Lower leg skin (tissue), 4 donors: Measurements from ENCODE around the gene UNC5A. TPM values are rescaled to one million over a fixed set of nuclear protein-coding genes. Genes with fewer than 3 reads are reported as not detected.

Source experiments
- DNase-seq, 2 donors: peaks; one replicate each; pipeline ENCODE4 v3.0.0-alpha.2; 2019; ENCODE audit warnings: low spot score in 2 of 2
- H3K4me3 ChIP-seq: fragments of 200-600 bp; sonication (generic); 2 replicates; pipeline ENCODE4 v1.5.1; 2017; ENCODE audit warnings: mild to moderate bottlenecking, low read depth; ENCODE audit not compliant: poor library complexity, severe bottlenecking
- POLR2A ChIP-seq, 2 donors: fragments of 450-650 bp; IDR thresholded peaks; one replicate each; pipeline ENCODE4 v1.6.1; 2016 to 2017; ENCODE audit warnings: antibody characterized with exemption in 2 of 2, mild to moderate bottlenecking in 1 of 2, moderate library complexity in 1 of 2
- WGBS, 2 donors: methylation state at CpG; one replicate each; pipeline ENCODE4 v1.1.5; 2018; 5-methylcytosine and 5-hydroxymethylcytosine counted together
- intact Hi-C: fragments of 100-400 bp; cut with DNase I; formaldehyde crosslinking; loops from one replicate; pipeline ENCODE4 v1.15.0; 2023; ENCODE audit warnings: low total_unique reads
- total RNA-seq, 4 donors: library from RNA; depleted of rRNA; stranded (reverse); fragments of >200 nt; gene quantifications; one replicate each; pipeline ENCODE4 v1.1.0, GENCODE V29; 2016
- TF ChIP-seq, protein P1 (sequence below), 3 donors: fragments of 450-650 bp; IDR thresholded peaks; one replicate each; pipeline ENCODE4 v1.5.1; 2016; ENCODE audit warnings: antibody characterized with exemption in 3 of 3, mild to moderate bottlenecking in 3 of 3, moderate library complexity in 2 of 3

The UNC5A gene
- total RNA-seq, 4 donors from 2014 or later, result 0.13 to 0.25 (median 0.23) TPM; not detected in 1

- no peak overlapping the region for H3K4me3 ChIP-seq
- no peak for TF ChIP-seq POLR2A (IDR thresholded peaks at IDR 0.05)
- TF ChIP-seq, protein P1, sequence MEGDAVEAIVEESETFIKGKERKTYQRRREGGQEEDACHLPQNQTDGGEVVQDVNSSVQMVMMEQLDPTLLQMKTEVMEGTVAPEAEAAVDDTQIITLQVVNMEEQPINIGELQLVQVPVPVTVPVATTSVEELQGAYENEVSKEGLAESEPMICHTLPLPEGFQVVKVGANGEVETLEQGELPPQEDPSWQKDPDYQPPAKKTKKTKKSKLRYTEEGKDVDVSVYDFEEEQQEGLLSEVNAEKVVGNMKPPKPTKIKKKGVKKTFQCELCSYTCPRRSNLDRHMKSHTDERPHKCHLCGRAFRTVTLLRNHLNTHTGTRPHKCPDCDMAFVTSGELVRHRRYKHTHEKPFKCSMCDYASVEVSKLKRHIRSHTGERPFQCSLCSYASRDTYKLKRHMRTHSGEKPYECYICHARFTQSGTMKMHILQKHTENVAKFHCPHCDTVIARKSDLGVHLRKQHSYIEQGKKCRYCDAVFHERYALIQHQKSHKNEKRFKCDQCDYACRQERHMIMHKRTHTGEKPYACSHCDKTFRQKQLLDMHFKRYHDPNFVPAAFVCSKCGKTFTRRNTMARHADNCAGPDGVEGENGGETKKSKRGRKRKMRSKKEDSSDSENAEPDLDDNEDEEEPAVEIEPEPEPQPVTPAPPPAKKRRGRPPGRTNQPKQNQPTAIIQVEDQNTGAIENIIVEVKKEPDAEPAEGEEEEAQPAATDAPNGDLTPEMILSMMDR (IDR thresholded peaks at IDR 0.05), result no peak
- peak in 1 of 2 donors; percentile 46 for DNase-seq
- intact Hi-C loops, result no loop called here
- WGBS, 2 donors, result 81 to 85% methylated on average over 9 of the region's 9 CpGs
Measured at GRCh38 chr5:176890455-176891330, 80.3 kb downstream of the UNC5A start.

DNA sequence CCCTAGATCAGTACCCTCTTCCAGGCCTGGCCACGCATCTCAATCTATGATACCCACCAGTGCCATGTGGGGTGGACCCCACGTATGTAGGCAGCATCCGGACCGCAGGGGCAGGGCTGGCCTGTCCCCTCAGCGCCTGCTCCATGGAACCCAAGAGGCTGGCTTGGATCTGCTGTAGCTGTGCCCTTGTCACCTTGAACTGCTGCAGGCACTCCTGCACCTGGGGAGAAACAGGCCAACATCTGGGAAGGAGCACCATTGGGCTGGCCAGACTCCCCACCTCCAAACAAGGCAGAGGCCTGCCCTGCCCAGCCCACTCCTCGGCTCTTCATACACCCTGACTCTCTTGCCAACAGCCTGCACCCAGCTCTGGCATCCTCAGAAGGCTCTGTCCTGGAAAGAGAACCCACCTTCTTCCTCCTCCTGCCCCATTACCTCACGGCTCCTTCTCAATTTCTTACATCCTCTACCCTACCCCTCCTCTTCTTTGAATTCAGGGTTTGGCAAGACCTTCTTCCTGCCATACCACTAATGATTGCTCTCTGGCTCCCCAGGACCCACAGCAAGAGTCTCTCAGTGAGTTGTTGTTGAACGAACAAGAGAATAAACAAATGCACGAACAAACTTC is 81.1 kb downstream of the UNC5A start:
- no peak for TF ChIP-seq POLR2A (IDR thresholded peaks at IDR 0.05)
- TF ChIP-seq, protein P1 (IDR thresholded peaks at IDR 0.05), result no peak
- WGBS, 2 donors, result 78% methylated on average over 8 to 9 of the region's 9 CpGs
- no peak overlapping the region for H3K4me3 ChIP-seq
- intact Hi-C loops, result no loop called here
- peak in 1 of 2 donors; percentile 77 for DNase-seq

DNA sequence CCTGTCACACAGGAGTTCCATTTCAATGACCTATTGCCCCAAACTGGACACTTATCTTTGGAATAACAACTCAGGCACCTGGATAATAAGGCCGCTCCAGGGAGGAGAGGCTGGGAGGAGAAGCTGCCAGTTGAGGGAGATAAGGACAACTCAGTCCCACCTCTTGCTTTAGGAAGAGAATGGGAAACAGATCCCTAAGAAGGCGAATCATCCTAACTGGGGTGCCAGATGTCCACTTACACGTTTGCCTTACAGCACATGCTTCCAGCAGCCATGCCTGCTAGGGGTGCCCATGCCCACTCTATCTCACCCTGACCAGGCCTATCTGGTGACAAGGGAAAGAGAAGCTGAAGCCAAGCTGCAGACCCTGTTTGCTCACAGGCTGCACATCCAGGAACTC is 82.3 kb downstream of the UNC5A start:
- peak in 1 of 2 donors; percentile 58 for DNase-seq
- intact Hi-C loops, result no loop called here
- no peak overlapping the region for H3K4me3 ChIP-seq
- 69 to 72% methylated on average over 3 of the region's 3 CpGs for WGBS, 2 donors
- TF ChIP-seq POLR2A (IDR thresholded peaks at IDR 0.05), result no peak

DNA sequence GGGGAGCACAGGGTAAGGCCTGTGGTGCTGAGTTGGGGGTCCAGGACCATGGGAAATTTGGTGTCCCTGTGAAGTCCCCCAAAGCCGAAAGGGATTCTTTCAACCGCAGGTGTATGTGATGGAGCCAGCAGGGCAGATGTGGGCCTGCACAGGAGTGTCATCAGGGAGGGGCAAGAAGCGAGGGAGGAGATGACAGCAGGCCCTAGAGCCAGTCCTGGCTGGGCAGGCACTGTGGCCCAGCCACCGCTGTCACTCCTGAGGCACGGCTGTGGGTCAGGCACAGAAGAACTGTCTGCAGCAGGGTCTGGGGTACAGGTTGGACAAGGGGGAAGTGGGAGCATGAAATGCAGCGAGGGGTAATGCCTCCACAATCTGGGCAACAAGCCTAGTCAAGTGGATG is 83.9 kb downstream of the UNC5A start:
- DNase-seq, result peak in 1 of 2 donors; percentile 67
- H3K4me3 ChIP-seq, result no peak overlapping the region

DNA sequence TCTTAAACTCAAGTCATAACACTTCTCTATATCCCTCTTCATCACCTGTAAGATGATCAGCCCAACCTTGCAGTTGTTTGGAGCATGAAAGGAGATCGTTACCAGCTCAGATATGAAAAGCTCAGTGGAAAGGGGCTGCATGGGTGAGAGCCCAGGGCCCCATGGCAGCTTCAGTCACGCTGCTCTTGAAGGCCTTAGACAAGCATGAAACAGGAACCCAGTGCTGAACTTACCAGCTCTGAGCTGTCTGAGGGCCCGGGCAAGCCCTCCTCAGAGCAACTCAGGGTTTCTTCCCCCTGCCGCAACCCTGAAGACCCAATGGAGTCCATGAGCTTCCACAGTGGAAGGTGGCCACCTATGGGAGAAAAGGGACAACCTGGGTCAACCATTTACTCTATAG is 85.5 kb downstream of the UNC5A start:
- DNase-seq, result peak in 1 of 2 donors; percentile 18
- no peak overlapping the region for H3K4me3 ChIP-seq
- TF ChIP-seq, protein P1 (IDR thresholded peaks at IDR 0.05), result no peak
- no peak for TF ChIP-seq POLR2A (IDR thresholded peaks at IDR 0.05)
- WGBS, 2 donors, result 81% methylated on average over 4 of the region's 4 CpGs
- intact Hi-C loops, result no loop called here

More for the DNA sequence above, 83.9 kb downstream of the UNC5A start:
- 88% methylated on average over 6 of the region's 6 CpGs for WGBS, 2 donors
- intact Hi-C loops, result no loop called here
- no peak for TF ChIP-seq POLR2A (IDR thresholded peaks at IDR 0.05)
- TF ChIP-seq, protein P1 (IDR thresholded peaks at IDR 0.05), result no peak

DNA sequence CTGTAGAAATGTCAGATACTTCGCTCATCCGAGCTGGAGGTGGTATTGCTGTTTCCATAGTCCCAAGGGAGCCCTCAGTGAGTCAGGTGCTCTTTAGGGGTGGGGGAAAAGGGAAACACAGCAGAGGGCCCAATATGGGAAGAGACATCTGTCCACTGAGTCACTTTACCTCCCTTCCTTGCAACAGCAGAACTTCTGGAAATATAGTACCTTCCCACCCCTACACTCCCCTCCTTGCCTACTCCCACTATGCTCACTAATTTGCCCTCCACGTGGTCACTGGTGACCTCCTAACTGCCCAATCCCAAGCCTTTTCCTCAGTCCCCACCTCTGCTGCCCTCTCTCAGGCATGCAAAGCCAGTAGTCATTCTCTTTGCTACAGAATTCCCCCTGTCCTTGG is 86.9 kb downstream of the UNC5A start:
- 62% methylated on average over 3 of the region's 3 CpGs for WGBS, 2 donors
- DNase-seq, result peak in 1 of 2 donors; percentile 18
- no peak overlapping the region for H3K4me3 ChIP-seq
- TF ChIP-seq POLR2A (IDR thresholded peaks at IDR 0.05), result no peak
- TF ChIP-seq, protein P1 (IDR thresholded peaks at IDR 0.05), result no peak
- intact Hi-C loops, result no loop called here
